ENCODE measurements around the gene RPL31.
A peak's percentile ranks its signal among the peaks of the same experiment; 100 is the strongest.
"Not testable (repeated sequence)": the region's sequence is repeated elsewhere in the genome, so short reads cannot be mapped to it uniquely, and the experiment has no call there.

Gene RPL31

DNA sequence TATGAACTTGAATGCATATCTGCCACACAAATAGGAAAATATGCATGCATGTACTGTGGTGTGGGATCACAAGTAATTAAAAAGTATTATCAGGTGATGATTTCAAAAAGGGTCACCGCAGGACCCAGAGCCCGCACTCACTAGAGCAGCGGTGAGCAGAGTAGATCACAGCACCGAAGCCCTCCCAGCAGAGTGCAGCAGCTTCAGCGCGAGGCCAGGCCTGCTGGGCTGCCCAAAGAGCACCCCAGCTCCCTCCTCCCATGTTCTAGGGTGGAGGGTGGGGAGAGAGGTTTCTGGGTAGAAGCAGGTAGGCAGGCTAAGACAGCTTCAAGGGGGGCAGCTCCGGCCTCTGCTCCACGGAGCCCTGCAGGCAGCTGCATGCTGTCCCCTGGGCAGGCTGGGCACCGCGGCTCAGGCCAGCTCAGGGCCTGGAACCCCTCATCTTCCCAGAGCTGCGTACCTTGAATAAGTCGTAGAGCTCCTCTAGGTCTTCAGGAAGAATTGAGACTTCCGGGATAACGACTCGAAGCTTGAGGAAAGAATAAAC is 24.9 kb downstream of the RPL31 start:
- DNase-seq (ENCODE audit: low spot score), result no peak

DNA sequence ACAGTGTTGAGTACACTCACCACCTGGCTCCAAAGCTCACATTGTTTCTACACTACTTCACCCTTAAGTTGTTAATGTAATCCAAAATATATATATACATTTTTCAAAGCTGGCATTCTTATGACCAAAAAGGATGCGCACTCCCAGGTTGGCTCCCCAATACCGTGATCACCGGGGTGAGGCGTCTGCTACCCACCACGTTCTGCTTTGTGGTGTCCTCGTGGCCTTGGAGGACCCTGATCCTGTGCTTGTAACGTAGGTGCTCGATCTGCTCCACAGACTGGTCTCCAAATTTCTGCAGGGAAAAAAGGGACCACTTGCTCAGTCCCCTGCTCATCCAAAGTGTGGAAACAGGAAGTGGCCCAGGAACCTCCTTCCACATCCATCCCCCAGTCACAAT is 25.8 kb downstream of the RPL31 start:
- DNase-seq (ENCODE audit: low spot score), result no peak

GRCh38 chr2:101030866-101031554 is 28.9 kb downstream of the RPL31 start:
- DNase-seq (ENCODE audit: low spot score), result no peak

GRCh38 chr2:101032084-101032776 is 30.1 kb downstream of the RPL31 start:
- DNase-seq (ENCODE audit: low spot score), result no peak

- peak; percentile 11 for DNase-seq (ENCODE audit: low spot score)
Measured at GRCh38 chr2:101036562-101036961, 34.5 kb downstream of the RPL31 start.

- DNase-seq (ENCODE audit: low spot score), result no peak
Measured at GRCh38 chr2:101037161-101037755, 35.2 kb downstream of the RPL31 start.

- DNase-seq (ENCODE audit: low spot score), result peak; percentile 9
Measured at GRCh38 chr2:101038455-101039255, 36.6 kb downstream of the RPL31 start.

DNA sequence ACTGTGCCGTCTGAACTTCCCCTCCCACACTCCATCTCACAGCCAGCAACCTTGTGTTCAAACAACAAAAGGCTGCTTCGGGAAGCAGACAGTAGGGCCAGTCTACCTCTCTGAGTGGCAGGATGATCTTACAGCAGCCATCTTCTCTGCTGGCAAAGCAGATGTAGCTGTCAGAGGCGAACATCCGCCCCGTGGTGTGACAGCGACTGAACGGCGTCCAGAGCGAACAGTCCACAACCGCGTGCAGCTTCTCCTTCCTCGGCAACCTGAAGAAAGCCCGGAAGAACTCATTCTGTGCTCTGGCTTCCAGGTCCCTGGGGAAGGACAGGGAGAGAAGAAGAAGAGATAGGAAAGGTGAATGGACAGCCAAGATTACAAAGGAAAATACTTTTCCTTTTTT is 38.0 kb downstream of the RPL31 start:
- DNase-seq (ENCODE audit: low spot score), result no peak

- DNase-seq (ENCODE audit: low spot score), result no peak
Measured at GRCh38 chr2:101040761-101041160, 38.7 kb downstream of the RPL31 start.

GRCh38 chr2:101041413-101041812 is 39.3 kb downstream of the RPL31 start:
- no peak for DNase-seq (ENCODE audit: low spot score)

GRCh38 chr2:101045330-101045729 is 43.2 kb downstream of the RPL31 start:
- no peak for DNase-seq (ENCODE audit: low spot score)

GRCh38 chr2:101047075-101047766 is 45.1 kb downstream of the RPL31 start:
- no peak for DNase-seq (ENCODE audit: low spot score)

- DNase-seq (ENCODE audit: low spot score), result no peak
Measured at GRCh38 chr2:101047774-101048173, 45.7 kb downstream of the RPL31 start.

DNA sequence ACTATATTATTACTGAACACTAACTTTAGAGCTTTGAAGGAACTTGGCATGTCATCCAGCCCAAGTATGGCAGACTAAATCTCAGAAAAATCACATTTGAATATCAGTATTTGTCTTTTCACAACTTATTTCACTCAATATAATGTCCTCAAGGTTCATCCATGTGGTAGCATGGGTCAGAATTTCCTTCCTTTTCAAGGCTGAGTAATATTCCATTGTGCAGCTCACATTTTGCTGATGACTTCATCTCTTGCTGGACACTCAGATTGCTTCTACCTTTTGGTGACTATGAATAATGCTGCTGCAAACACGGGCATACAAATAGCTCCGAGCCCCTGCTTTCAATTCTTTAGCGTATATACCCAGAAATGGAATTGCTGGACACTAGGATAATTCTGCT is 46.7 kb downstream of the RPL31 start:
- DNase-seq (ENCODE audit: low spot score), result no peak

GRCh38 chr2:101050886-101051285 is 48.8 kb downstream of the RPL31 start:
- not testable (repeated sequence) for DNase-seq (ENCODE audit: low spot score)

DNA sequence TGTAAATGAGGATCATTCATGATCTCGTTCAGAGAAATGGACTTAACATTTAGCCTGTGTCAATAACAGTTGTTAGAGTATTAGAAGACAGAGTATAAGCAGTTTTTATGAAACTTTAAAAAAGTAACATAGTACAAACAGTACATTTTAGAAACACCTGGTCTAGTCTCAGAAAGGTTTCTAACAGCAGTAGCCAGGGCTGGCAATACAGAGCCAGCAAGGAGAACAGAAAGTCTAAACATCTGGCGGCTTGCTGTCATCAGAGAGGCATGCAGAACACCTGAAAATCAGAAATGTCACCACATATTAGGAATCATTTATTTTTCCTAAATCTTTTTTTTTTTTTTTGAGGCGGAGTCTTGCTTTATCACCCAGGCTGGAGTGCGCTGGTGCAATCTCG is 50.1 kb downstream of the RPL31 start:
- DNase-seq (ENCODE audit: low spot score), result no peak

DNA sequence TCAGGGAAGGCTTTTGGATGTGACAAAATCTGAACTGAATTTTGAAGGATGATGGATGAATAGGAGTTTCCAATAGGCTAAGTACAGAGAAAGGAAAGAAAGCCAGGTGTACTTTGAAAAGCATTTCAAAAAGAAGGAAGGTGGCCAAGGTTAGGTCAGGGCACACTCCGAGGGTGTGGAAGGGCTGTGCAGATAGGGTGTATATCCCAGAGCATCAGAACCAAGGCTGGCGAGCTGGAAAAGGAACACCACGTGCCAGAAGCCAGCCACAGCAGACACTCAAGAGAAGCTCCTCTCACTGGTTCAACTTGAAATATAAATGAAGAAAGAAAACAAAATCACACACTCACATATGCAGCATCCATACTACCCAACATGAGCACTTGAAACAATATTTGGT is 51.0 kb downstream of the RPL31 start:
- DNase-seq (ENCODE audit: low spot score), result no peak
